Activated CD8-positive, alpha-beta memory T cell treated with anti-CD3 and anti-CD28 coated beads for 48 hours (primary cell): ENCODE measurements around the gene MYCBPAP.

Experiments
- DNase-seq, 3 experiments: peaks; one replicate each; pipeline ENCODE4 v3.0.0-alpha.2; 2020; ENCODE audit warnings: low read depth in 2 of 3, low spot score in 2 of 3

The MYCBPAP gene

GRCh38 chr17:50535407-50535806 lies 27.2 kb downstream of the MYCBPAP start:
- no peak for DNase-seq

- DNase-seq, result no peak
These were observed 28.7 kb downstream of the MYCBPAP start for GRCh38 chr17:50536683-50537646.

DNA sequence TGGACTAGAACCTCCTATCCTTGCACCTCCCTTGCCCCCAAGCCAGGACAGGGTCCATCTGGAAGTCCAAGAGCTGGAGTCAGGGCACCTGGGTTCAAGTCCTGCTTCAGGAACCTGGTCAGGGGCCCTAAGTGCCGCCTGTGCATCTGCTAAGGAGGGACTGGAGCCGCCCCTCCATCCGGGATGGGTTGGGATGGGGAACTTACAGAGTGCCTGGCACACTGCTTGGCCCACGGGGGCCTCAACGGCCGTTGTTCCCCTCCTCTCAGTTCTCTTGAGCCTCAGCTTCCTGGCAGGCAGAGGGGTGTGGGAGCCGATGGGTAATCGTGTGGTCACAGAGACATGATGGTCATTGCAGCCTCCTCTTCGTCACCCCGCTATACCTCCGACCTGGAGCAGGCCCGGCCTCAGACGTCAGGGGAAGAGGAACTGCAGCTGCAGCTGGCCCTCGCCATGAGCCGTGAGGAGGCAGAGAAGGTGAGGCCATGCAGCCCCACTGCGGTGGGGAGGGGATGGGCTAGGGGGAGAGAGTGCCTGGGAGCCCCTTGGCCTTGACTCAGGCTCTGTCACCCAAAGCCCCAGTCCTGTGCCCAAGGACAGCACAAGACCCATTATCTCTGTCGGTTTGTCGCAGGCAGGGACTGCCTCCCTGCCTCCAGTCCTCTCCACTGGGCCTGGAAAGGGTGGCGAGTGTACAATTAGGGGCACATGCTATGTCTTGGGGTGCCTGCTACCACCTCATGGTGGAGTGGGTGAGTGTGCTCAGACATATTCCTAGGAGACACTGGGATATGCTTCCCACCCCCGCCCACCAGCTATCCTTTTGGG lies 29.7 kb downstream of the MYCBPAP start:
- no peak for DNase-seq

GRCh38 chr17:50538549-50539410 lies 30.5 kb downstream of the MYCBPAP start:
- no peak for DNase-seq

DNA sequence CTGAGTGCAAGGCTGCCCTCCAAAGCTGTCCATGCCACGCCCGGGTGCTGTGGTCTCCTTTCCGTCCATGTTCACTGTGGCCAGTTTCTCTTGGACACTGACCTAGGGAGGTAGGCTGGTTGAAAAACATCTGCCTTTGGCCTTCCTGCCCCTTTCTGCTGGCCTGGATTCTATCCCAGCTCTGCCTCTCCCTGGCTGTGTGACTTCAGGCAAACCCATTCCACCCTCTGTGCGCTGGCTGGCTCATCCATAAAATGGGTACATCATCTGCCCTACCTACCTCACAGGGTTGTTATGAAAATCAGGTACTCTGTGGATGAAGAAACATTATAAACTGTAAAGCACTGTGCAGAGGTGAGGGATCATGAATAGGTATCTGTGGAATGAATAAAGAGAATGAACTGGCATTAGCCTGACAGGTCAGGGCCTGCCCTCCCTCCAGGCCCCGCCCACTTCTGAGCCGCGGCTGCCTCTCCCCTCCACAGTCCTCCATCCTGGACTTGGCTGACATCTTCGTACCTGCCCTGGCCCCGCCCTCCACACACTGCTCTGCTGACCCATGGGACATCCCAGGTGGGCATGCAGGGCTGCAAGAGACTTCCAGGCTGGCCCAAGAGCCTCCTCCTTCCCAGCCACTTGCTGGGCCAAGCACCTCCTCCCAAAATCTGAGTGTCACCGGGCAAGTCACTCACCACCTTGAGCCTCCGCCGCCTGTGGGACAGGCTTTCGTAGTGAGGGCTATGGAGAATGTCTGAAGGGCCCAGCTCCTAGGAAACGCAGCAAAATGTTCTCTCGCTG lies 31.7 kb downstream of the MYCBPAP start:
- DNase-seq, result no peak

GRCh38 chr17:50540560-50541401 lies 32.5 kb downstream of the MYCBPAP start:
- DNase-seq, result no peak

GRCh38 chr17:50541402-50541715 lies 33.1 kb downstream of the MYCBPAP start:
- no peak for DNase-seq

DNA sequence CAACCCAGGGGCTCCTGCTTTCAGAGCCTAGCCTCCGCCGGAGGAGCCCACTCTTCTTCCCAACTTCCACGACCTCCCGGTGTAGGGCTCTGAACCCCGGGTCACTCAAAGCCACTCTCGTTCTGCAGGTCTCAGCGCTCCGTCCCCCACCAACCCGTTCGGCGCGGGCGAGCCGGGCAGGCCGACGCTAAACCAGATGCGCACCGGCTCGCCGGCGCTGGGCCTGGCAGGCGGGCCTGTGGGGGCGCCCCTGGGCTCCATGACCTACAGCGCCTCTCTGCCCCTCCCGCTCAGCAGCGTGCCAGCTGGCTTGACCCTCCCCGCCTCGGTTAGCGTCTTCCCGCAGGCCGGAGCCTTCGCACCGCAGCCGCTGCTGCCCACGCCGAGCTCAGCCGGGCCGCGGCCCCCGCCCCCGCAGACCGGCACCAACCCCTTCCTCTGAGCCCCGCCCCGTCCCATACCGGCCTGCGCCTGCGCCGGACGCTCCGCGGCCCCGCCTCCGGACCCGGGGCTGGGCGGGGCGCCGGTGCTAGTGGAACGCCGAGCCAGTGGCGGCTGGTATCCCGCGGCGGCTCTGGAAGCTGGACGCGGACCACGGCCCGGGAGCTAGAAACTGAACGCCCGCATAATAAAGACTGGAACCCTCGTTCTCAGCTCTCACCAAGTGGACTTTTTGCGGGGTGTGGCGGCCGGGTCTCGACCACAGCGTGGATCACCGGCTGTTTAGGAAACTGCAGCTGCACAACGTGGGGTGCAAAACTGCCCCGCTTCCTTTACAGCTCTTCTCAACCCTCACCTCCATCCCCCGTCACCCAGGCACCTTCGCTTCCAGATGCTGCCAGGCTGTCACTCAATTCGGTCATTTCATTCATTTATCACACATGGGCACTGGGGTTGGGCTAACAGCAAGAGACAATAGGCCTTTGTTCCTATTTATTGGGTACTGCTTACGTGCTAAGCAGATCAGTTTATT lies 33.8 kb downstream of the MYCBPAP start:
- DNase-seq, result peak; percentile 57 to 70 (median 68)

DNA sequence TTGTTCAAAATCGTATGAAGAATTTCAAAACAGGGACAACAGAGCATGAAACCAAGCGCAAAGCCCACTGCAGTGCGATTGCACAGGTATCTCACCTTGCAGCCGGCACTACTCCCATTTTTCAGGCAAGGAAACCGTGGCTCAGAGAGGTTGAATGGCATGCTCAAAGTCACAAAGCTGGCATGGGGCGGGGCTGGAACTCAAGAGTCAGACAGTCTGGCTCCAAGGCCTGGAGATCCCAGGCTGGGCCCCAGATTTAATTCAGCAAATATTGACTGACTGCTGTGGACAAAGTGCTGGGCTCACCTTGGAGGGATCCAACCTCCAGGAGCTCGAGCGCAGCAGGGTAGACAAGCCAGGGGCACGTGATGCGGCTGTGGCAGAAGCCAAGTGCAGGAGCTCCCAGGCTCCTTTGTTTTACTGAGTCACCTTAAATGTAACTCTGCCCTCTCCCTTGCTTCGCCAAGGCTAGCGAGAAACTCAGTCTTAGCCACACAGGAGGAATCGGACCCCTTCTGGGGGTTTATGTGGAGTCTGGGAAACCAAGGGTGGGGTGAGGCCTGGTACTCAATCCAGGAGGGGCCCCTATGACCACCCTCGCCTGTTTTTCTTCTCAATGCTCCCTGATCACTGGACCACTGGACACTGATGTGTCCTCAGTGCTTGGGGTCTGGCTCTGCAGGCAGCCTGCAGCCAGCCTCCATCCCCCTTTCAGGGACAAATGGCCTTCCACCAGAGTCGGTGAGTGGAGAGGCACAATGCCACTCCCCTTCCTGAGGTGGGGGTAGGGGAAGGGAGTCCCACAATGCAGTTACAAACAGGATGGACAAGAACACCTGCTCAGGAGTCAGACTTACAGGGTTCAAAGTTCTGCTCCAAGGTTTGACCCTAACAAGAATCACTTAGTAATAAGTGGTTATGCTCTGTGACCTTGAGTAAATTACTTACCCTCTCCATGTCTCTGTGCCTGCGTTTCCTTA lies 34.8 kb downstream of the MYCBPAP start:
- no peak for DNase-seq

GRCh38 chr17:50544516-50544915 lies 36.3 kb downstream of the MYCBPAP start:
- no peak for DNase-seq

- no peak for DNase-seq
These were observed 37.1 kb downstream of the MYCBPAP start for GRCh38 chr17:50545311-50545710.

GRCh38 chr17:50546701-50547034 lies 38.4 kb downstream of the MYCBPAP start:
- no peak for DNase-seq

GRCh38 chr17:50547035-50547735 lies 38.9 kb downstream of the MYCBPAP start, which contains the start of gene SPATA20:
Gene SPATA20, plus strand, starts transcription at chr17:50547174. Its CDS starts 35 bp downstream, at chr17:50547209.
- DNase-seq, result peak; percentile 57 to 66 (median 64)

GRCh38 chr17:50547736-50548083 lies 39.5 kb downstream of the MYCBPAP start:
- DNase-seq, result no peak

- DNase-seq, result no peak
These were observed 40.6 kb downstream of the MYCBPAP start for GRCh38 chr17:50548831-50549230.

- no peak for DNase-seq
These were observed 41.2 kb downstream of the MYCBPAP start for GRCh38 chr17:50549256-50549941.
